Nephron progenitor cell (in vitro differentiated cells): ENCODE results near the gene TRPC4AP.

Experiments used
- DNase-seq: peaks from one replicate; pipeline ENCODE4 v3.0.0; 2021
- H3K27ac Mint-ChIP-seq: 2 replicates; pipeline ENCODE4 v1.8.0; 2021; ENCODE audit warnings: mild to moderate bottlenecking, moderate library complexity, mixed read lengths
- H3K27me3 Mint-ChIP-seq: 2 replicates; pipeline ENCODE4 v1.8.0; 2021; ENCODE audit warnings: mild to moderate bottlenecking, low read depth, mixed read lengths; ENCODE audit not compliant: poor library complexity
- H3K36me3 Mint-ChIP-seq: 2 replicates; pipeline ENCODE4 v1.8.0; 2021; ENCODE audit warnings: low read depth, mixed read lengths
- H3K4me1 Mint-ChIP-seq: 2 replicates; pipeline ENCODE4 v1.8.0; 2021; ENCODE audit warnings: mixed read lengths
- H3K4me3 Mint-ChIP-seq: 2 replicates; pipeline ENCODE4 v1.8.0; 2021; ENCODE audit warnings: mild to moderate bottlenecking, moderate library complexity, mixed read lengths
- H3K9me3 Mint-ChIP-seq: 2 replicates; pipeline ENCODE4 v1.8.0; 2021; ENCODE audit warnings: mild to moderate bottlenecking, moderate library complexity, mixed read lengths
- TF ChIP-seq, protein P1 (sequence below): fragments of 200-600 bp; sonication (generic); IDR thresholded peaks from 2 replicates; pipeline ENCODE4 v1.5.0; 2021; ENCODE audit warnings: antibody characterized with exemption

The TRPC4AP gene

DNA sequence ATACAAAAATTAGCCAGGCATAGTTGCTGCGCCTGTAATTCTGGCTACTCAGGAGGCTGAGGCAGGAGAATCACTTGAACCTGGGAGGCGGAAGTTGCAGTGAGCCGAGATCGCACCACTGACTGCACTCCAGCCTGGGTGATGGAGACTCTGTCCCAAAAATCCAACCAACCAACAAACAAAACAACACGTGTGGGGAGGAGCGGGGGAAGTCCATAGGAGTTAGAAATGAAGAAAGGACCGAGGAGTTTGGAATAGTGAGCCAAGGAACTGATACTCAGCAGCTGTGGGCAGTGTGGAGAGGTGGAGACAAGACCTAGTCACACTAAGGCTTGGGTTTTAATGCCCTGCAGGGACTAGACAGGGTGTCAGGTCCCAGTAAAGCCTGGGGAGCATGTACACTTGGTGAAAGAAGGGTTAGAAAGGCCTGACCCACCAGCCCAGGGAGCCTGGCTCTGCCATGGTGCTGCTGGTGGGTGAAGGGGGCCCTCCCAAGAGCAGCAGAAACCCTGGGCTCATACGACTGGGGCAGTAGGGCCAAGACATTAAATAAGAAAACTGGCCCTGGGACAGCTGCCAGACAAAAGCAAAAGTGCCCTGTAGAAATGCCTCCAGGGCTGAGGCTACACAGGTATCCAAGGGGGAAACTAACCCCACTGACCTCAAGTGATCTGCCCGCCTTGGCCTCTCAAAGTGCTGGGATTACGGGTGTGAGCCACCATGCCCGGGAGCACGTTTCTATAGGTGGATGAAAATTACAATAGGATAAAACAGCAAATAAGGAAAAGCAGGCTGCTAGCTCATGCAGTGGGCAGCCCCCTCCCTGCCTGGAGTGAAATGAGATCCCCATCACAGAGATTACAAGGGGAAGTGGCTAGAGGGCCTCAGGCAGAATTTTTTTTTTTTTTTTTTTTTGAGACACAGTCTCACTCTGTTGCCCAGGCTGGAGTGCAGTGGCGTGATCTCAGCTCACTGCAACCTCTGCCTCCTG lies 78.9 kb downstream of the TRPC4AP start:
- Mint-ChIP-seq H3K36me3 (peaks cover 79% of the 10 kb centered on the region), H3K4me1 (peaks cover 23% of the 10 kb centered on the region), H3K27me3 (no peaks in the 10 kb centered on the region), H3K4me3 (no peak overlapping the region), H3K9me3 (no peaks in the 10 kb centered on the region), H3K27ac (peak overlapping the region; percentile 77)
- DNase-seq = no peak
- TF ChIP-seq, protein P1, sequence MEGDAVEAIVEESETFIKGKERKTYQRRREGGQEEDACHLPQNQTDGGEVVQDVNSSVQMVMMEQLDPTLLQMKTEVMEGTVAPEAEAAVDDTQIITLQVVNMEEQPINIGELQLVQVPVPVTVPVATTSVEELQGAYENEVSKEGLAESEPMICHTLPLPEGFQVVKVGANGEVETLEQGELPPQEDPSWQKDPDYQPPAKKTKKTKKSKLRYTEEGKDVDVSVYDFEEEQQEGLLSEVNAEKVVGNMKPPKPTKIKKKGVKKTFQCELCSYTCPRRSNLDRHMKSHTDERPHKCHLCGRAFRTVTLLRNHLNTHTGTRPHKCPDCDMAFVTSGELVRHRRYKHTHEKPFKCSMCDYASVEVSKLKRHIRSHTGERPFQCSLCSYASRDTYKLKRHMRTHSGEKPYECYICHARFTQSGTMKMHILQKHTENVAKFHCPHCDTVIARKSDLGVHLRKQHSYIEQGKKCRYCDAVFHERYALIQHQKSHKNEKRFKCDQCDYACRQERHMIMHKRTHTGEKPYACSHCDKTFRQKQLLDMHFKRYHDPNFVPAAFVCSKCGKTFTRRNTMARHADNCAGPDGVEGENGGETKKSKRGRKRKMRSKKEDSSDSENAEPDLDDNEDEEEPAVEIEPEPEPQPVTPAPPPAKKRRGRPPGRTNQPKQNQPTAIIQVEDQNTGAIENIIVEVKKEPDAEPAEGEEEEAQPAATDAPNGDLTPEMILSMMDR = no peak

DNA sequence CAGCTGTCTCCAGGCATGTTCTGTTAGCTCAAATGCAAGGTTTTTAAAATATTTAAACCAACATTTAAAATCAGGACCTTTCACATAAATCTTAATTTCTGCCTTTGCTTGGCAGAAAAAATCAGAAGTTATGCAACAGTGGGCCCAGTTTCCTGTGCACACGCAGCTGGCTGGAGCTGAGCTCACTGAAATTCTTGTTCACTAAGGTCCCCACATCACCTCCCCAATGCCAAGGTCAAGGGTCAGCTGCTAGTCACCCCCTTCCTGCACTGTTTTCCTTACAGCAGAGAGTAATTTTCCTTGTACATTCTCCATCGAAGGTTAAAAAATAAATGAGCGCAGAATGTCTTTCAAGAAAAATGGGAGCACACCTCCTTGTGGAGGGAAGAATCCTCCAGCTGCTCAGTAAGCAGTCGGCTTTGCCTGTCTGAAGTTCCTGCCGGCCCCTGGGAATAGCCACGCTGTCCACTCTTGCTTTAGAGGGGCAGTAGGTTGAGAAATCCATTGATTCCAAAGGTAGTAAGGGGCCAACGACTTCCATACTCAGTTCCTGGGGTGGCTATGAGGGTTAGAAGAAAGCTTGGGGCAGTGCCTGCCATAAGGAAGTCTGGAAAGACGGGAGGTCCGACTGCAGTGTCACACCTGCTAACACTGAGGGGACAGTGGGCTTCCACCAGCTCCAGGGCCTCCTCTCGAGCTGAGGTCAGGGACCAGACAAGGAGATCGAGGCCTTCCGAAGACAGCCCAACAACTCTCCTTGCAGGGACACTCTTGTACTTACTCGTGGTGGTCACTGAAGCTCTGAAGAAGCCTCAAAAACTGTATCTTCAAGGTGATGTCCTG lies 80.2 kb downstream of the TRPC4AP start:
- no peaks in the 10 kb centered on the region for H3K9me3 Mint-ChIP-seq

DNA sequence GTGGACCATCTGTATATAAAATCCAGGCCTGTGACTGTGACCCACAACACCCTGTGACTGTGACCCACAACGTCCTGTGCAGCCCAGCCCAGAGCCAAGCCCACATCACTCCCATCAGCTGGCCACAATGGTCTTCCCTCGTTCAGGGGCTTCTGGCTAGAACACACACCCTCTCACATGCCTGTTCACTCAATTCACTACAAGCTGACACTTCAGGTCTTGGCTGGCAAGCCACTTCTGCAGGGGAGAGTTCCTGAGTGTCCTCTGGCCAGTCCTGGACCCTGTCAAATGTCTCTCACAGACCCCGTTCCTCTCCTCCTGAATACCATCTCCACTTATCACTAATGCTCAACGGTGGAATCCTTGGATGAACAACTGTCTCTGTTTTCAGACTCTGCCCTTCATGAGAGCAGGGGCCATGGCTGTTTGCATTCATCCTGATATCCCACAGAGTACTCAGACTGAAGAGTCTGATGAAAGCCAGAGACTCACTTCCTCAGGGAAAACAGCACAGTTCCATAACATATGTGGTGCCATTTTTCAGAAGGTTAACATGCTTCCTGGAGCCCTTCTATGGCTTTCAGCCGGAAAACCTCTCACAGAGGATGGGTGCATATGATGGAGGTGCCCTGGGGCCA lies 80.9 kb downstream of the TRPC4AP start:
- Mint-ChIP-seq H3K4me1 (peaks cover 23% of the 10 kb centered on the region), H3K4me3 (no peak overlapping the region), H3K36me3 (peaks cover 82% of the 10 kb centered on the region), H3K9me3 (no peaks in the 10 kb centered on the region), H3K27me3 (no peaks in the 10 kb centered on the region), H3K27ac (peak overlapping the region; percentile 90)
- no peak for DNase-seq
- TF ChIP-seq, protein P1 = no peak

More for the DNA sequence above, 80.2 kb downstream of the TRPC4AP start:
- H3K27ac Mint-ChIP-seq = no peak overlapping the region
- TF ChIP-seq, protein P1 = no peak
- DNase-seq = no peak
- H3K4me3 Mint-ChIP-seq = no peak overlapping the region
- H3K27me3 Mint-ChIP-seq = no peaks in the 10 kb centered on the region
- peaks cover 85% of the 10 kb centered on the region for H3K36me3 Mint-ChIP-seq
- peaks cover 23% of the 10 kb centered on the region for H3K4me1 Mint-ChIP-seq

DNA sequence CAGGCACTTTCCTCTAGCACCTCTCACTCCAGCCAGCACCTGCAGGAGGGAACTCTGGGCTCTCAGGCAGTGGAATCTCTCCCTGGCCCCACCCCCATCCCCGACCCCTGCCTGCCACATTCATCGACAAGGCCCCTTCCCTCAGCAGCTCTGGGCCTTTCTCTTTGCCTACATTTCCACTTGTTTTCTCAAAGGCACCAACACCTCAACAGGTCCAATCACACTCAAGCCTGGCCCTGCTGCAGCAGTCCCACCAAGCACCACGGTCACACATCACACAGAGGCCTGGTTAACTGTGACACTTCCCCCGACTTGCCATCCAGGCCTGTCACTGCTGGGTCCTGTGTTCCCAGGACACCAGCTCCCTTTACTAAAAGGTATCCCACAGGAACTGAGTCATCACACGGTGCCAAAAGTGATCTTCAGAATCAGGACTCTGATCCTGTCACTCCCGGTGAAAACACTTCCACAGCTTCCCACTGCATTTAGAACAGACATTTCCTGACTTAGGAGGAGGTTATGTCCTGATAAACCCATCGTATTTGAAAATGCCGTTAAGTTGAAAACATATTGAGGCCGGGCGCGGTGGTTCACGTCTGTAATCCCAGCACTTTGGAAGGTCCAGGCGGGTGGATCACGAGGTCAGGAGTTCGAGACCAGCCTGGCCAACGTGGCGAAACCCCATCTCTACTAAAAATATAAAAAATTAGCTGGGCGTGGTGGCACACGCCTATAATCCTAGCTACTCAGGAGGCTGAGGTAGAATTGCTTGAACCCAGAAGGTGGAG lies 82.0 kb downstream of the TRPC4AP start:
- TF ChIP-seq, protein P1 = no peak
- H3K27me3 Mint-ChIP-seq = no peaks in the 10 kb centered on the region
- H3K4me3 Mint-ChIP-seq = no peak overlapping the region
- H3K36me3 Mint-ChIP-seq = peaks cover 75% of the 10 kb centered on the region
- no peak overlapping the region for H3K27ac Mint-ChIP-seq
- H3K9me3 Mint-ChIP-seq = no peaks in the 10 kb centered on the region
- no peak for DNase-seq
- peaks cover 15% of the 10 kb centered on the region for H3K4me1 Mint-ChIP-seq

DNA sequence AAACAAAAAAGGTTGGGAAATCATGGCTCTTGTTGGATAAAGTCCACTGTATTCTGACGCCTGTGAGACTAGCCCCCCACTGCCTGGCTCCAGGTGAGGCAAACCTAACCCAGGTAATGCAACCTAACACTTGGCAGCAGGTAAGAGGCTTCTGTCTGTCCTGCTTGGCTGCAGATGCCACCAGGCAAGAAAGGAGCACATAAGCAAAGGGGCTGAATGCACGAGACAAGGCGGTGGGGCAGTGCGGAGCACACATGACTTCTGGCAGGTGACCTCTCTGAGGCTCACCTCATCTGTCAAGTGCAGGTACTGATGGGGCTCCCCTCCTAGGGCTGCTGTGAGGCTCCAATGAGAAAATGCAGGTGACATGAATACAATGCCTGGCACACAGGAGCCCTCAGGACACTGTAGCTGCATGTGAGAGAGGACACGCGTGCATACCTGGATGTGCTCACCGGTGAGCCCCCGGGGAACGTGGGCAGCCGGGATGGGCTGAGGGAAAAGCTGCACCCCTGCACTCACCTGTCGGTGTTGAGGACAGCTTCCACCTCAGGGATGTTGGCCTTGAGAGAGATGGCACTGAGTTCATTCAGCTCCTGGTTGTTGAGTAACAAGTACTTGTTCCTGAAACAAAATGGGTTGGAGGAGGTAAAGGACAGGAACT lies 82.8 kb downstream of the TRPC4AP start:
- Mint-ChIP-seq H3K36me3 (peaks cover 69% of the 10 kb centered on the region), H3K27me3 (no peaks in the 10 kb centered on the region), H3K4me3 (no peak overlapping the region), H3K27ac (no peak overlapping the region), H3K9me3 (no peaks in the 10 kb centered on the region), H3K4me1 (peaks cover 8% of the 10 kb centered on the region)
- TF ChIP-seq, protein P1 = no peak
- DNase-seq = no peak
